Stimulated activated CD4-positive, alpha-beta T cell treated with anti-CD3 and anti-CD28 coated beads, Interleukin-4, amount 100 ng/mL, for 1 hour (primary cell): ENCODE measurements around the gene MID1IP1.

ENCODE experiments used
- DNase-seq: peaks from one replicate; pipeline ENCODE4 v3.0.0-alpha.2; 2020

Gene MID1IP1, protein sequence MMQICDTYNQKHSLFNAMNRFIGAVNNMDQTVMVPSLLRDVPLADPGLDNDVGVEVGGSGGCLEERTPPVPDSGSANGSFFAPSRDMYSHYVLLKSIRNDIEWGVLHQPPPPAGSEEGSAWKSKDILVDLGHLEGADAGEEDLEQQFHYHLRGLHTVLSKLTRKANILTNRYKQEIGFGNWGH

DNA sequence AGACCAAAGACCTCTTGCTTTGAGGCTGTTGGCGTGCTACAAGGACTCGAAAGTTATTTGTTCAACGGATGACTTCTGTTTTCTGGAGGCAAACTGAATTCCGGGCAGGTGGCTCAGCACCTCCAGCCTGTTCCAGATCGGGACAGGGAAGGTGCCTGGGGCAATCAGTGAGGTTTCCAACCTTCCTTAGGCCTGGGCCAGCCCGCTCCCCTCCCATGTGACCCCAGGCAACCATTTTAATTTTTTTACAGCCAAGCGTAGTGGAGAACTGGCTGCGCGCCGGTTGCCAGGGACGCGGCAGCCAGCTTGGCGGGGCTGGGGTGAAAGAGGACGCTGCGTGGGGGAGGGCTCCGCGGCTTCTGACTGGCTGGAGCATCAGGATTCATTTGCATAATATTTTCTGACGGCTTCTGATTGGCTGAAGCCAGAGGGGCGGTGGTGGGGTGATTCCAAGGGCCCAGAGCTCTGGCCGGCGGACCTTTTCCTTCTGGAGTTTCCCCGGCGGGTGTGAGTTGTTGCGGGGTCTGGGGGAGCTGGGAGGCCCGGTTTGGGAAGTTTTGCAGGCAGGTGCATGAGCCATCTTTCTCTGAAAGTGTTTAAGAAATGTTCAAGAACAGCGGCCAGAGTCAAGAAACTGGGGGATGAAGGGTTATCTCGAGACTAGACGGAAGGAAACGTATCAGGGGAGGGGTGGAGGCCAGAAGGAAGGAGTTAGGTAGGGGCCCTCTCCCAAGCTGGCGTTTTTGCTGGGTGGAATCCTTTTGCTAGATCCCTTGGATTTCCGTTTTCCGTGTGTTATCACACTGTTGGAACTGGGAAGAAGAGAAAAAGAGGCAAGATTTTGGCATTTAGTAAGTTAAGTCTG is at the start of gene MID1IP1:
Gene MID1IP1 (plus strand): TSS at position 479 of the 865 bp plus-strand sequence. CDS start 3,488 bp downstream, outside the sequence.
- peak; percentile 71 for DNase-seq

DNA sequence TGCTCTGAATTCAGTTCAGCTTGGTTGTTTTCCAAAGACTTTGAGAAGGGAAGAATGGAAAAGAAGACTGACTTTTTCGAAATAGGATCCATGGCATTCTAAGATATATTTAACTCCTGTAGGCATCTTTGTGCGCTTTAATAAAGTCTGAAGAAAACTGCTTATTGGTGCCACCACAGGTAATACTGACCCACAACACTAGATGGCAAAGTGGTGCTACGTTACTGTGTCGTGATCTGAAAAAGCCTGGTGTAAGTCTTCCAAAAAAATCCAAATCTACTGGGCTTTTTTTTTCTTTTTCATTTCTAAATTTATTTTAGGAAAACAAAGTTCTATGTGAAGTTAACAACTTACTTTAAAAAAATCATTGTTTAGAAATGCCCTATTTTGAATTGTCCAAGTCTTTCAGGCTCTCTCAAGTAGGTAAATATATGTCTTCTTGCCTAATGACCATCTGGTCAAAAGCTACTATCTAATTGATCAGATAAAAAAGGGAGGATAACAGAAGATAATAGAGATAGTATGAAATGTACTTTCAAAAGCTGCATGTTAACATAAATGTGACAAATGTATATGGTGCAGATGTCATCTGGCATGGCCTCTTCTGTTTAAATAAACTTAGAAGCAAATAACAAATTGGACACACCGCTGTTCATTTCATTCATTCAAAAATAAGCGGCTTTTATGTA is 47.0 kb upstream of the MID1IP1 start:
- DNase-seq = peak; percentile 2

DNA sequence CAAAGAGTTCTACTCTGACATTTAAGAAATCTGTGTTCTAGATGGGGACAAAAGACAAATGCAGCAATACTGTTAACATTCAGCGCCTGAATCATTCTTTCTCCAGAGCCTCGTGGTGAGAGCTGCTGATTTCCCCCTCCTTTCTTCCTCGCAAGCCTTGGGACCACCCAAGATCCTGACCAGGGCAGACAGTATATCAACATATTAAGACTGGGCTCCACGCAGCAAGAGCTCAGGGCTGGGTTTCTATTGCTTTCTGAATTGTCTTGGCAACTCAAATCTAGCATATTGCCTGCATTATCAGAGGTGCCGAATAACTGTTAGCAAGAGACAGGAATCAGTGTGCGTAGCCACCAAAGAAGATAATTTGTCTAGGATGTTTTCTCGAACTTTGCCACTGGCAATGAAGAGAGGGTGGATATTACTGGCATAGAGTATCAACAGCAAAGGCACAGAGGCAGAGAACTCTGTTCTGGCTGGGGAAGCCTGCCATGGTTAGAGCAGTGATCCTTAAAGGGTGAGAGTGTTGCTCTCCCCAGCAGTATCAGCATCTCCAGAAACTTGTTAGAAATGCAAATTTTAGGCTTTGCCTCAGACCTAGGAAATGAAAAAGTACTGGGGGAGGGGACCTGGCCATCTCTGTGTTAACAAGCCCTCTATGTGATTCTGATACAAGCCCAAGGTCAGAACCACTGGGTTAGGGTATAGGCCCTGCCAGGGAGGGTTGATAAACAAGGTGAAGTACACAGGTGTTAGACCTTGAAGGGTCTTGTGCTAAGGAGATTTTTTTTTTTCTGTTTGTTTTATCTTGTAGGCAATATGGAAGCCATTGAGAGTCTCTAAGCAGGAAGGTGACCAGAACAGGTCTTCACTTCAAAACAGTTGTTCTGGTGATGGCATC is 46.2 kb upstream of the MID1IP1 start:
- no peak for DNase-seq

DNA sequence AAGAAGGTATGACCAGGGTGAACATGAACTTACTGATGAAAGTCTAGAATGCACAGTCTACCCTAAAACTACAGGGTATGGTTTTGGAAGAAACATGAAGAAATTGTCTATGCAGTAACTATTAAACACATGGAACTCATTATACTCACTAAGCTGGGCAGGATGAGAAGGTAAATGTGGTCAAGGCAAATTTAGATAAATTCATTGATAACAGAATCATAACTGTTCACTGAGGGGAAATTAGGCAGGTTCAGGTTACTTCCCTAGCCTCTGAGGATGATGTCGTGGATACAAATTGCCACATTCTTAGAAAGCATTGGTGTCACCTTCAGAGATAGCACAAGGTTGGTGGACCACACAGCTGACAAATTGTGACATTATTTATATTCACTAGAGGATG is 40.4 kb upstream of the MID1IP1 start:
- DNase-seq = no peak

DNA sequence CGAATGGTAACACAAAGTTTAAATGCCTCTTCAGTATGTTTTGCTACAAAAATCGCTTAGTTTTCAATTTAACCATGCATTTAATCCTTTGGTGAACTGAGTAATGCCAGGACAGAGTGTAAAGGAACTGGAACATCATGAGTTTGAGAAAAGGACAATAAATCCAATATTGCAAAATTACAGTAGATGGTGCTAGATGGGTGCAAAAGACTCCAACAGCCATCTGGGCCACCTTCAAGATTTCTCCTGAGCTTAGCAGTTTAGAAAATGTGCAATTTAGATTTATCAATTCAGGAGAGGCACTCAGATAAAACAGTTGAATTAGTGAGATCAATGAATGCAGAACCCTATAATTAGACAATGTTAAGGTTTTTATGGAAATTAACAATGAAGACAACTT is 33.2 kb upstream of the MID1IP1 start:
- no peak for DNase-seq

DNA sequence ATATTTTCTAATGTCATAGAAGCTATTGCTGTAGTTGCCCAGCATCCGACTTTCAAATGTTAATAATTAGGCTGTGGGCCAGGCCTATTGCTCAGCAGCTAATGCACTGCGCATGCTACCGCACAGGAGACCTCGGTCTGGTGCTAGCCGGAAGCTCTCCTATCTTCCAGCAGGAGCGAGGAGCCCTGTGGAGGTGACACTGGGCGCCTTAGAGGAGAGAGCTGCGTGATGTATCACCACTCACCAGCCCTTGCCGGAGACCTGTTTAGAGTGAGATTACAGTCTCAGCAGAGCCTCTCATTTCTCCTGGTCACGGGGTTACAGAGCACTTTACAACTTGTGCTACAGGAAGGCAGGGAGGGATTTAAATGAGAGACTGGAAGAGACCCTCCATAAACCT is 31.1 kb upstream of the MID1IP1 start:
- no peak for DNase-seq

DNA sequence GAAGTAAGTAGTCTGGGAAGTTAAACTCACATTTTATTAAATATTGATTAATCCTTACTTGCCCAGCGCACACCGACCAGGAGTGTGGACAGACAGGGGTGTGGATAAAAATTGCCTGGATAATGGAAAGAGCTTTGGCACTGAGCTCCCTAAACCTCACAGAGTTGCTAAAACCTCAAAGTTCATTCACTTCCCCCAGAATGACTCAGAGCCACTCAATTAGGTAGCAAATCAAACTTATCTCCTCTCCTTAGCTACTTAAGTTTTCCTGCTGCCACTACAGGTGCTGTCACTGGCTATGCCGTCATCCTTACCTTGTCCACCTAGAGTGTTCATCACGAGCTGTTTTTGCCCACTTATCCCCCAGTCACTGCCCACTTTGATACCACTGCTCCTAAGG is 27.0 kb upstream of the MID1IP1 start:
- DNase-seq = no peak

DNA sequence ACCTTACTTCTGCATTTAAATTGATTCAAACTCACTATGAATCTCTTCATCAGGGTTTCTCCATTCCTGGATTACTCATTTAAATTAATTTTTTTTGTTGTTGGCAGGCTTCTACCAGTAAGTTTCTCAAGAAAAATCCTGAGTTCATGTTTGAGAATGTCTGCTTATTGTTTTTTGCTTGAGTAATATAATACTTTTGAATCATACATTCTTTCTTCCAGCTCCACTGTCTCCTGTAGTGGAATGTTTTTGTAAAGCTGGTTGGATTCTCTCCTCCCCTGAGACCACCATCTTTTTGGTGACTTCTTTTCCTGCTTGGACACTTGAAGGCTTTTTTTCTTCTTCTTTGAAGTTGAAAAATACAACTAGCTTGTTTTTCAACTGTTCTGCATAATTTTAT is 4.3 kb upstream of the MID1IP1 start:
- DNase-seq = no peak

DNA sequence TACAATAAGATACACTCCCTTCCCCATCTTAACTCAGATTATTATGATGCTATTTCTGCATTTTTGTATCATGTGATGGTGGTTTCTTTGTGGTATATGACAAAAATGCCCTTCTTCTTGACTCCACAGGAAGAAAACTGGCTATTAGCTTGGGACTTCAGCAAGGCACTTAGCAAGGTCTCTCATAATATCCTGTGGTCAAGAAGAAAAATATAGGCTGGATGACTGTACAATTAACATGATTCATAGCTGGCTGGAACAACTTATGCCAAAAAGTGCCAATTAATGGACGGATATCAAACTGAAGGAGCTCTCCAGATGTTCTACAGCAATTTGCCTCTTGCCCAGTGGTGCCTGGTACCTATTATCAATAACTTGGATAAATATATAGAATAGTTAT is 2.3 kb upstream of the MID1IP1 start:
- no peak for DNase-seq

DNA sequence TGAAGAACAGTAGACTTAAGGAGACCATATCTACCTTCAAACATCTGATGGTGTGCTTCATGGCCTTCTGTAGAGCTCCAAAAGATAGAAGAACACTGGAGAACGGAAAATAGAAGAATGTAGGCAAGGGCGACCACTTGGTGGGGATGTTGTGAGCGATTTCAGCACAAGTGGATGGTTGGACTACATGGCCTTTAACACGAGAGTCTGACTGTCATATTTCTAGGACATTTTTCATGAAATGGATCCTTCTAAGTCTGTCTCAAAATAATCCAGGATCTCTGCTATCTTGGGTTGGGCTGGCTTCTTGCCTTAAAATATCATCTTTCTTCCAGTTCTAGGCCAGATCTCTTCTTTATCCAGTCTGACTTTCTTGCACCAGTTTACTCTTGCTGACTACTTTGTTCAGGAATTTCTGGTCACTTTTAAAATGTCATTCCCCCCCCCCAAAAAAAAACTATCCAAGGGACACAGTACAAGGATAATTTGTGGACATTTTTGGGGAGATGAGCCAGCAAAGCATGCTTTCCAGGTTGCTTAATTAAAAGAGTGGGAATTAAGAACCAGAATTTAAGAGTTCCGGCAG is 1.2 kb upstream of the MID1IP1 start:
- DNase-seq = no peak

DNA sequence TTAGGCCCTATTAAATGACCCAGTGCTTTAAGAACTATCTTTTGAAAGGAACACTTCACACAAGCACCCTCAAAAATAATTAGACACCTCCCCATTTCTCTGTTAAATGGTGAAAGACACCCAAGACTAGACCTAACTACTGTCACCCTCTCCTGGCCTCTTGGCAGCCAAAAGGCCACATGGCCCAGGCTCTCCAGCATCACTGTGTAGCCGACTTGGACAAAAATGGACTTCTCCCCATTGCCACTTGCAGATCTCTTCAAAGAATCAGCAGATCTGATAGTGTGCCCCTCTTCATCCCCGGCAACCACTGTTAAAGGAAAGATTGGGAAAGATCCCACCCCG is 2.0 kb downstream of the MID1IP1 start:
- DNase-seq = no peak

DNA sequence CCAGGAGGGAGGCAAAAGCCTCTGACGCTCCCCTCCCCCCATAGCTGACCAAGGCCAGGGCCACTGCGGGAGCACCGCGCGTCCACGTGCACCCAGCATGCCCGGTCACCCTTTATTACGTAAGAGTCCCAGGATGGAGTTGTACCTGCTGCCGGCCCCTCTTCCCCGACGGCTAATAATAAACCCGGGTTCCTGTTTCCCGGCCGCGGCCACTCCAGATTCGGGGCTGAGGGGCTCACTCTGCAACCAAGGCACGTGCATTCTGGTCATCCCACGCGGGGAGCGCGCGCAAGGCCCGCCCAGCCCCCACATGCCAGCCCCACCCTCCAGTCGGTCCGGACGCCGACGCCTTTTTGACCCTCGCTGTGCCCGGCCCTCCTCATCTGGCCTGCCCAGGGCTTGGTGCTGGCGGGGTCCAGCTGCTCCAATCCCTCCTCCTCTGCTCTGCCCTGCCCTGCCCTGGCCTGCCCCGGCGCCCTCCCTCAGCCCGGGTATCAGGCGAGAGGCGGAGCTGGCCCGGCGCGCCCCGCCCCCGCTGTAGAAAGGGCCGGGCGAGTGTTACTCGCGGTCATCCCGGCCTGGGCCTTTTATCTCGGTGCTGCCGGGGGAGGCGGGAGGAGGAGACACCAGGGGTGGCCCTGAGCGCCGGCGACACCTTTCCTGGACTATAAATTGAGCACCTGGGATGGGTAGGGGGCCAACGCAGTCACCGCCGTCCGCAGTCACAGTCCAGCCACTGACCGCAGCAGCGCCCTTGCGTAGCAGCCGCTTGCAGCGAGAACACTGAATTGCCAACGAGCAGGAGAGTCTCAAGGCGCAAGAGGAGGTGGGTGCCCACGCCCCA is 2.6 kb downstream of the MID1IP1 start:
- DNase-seq = peak; percentile 65

DNA sequence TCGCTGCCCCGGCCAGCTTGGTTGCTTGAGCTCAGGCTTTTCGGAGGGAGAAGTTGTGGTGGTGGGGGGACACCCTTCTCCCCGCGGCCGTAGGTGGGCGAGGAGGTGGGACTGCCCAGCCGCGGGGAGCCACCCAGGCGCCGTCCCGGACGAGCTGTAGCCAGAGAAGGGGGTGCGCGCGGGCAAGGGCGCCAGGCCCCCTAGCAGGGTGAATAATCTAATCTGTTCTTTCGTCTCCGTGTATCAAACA is 3.1 kb downstream of the MID1IP1 start:
- DNase-seq = peak; percentile 27

DNA sequence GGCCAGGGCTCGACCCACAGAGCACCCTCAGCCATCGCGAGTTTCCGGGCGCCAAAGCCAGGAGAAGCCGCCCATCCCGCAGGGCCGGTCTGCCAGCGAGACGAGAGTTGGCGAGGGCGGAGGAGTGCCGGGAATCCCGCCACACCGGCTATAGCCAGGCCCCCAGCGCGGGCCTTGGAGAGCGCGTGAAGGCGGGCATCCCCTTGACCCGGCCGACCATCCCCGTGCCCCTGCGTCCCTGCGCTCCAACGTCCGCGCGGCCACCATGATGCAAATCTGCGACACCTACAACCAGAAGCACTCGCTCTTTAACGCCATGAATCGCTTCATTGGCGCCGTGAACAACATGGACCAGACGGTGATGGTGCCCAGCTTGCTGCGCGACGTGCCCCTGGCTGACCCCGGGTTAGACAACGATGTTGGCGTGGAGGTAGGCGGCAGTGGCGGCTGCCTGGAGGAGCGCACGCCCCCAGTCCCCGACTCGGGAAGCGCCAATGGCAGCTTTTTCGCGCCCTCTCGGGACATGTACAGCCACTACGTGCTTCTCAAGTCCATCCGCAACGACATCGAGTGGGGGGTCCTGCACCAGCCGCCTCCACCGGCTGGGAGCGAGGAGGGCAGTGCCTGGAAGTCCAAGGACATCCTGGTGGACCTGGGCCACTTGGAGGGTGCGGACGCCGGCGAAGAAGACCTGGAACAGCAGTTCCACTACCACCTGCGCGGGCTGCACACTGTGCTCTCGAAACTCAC is 3.6 kb downstream of the MID1IP1 start:
- peak; percentile 29 for DNase-seq

DNA sequence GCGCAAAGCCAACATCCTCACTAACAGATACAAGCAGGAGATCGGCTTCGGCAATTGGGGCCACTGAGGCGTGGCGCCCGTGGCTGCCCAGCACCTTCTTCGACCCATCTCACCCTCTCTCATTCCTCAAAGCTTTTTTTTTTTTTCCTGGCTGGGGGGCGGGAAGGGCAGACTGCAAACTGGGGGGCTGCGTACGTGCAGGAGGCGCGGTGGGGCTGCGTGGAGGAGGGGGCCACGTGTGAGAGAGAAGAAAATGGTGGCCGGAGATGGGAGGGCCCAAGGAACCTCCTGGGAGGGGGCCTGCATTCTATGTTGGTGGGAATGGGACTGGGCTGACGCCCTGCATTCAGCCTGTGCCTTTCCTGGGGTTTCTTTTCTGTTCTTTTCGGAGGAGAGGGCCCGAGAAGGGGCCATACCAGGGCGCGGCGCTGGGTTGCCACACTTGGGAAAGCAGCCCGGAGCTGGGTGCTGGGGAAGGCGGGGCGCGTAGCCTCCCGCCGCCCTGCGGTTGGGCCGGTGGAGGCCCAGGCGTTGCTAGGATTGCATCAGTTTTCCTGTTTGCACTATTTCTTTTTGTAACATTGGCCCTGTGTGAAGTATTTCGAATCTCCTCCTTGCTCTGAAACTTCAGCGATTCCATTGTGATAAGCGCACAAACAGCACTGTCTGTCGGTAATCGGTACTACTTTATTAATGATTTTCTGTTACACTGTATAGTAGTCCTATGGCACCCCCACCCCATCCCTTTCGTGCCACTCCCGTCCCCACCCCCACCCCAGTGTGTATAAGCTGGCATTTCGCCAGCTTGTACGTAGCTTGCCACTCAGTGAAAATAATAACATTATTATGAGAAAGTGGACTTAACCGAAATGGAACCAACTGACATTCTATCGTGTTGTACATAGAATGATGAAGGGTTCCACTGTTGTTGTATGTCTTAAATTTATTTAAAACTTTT is 4.5 kb downstream of the MID1IP1 start:
- peak; percentile 63 for DNase-seq

DNA sequence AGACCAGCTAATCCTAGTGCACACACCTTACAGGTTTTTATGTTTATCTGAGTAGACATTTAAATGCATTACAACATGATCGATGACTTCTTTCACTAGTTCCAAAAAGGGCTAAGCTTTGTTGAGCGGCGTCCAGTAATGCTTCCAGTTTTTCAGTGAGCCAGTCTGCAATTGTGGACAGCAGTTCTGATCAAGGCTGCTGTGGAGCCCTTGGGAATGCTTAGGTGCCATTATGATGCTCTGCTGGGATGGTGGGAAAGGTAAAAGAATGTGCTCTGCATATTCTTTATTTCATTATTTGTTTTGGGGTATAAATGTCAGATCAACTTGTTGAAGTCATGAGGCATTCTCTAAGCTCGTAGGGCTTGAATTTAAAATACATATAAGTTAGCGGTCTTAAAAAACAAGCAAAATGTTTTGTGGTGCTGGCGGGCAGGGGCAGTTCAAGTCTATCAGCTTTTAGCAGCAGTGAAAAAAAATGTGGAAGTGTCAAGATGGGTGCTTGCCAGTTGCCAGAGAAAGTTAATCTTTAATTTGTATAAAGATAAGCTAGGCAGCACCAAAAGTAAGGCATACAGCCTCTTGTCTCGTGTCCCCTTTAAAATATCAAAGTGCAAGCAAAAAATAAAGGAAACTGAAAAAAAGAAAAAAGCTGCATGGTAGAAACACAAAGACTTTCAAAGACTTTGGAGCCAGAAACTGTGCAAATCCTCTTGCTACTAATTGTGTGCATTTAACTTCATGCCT is 5.8 kb downstream of the MID1IP1 start:
- DNase-seq = no peak

DNA sequence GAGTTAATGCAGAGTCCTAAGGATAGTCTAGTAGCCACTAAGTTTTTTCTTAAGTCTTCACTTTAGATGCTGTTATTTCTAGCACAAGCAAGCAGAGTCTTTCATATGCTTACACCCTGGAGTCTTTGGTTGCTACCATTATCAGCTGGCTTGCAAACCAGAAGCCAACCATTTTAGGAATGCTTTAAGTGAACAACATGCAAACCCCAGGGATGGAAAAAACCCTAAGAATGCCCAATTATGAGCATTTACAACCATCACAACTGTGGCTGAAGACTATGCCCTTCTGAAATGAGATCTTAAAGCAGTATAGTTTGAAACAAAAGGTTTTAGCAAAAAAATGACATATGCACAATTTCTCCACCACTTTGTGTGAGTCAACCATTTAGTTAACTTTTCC is 6.6 kb downstream of the MID1IP1 start:
- DNase-seq = no peak

DNA sequence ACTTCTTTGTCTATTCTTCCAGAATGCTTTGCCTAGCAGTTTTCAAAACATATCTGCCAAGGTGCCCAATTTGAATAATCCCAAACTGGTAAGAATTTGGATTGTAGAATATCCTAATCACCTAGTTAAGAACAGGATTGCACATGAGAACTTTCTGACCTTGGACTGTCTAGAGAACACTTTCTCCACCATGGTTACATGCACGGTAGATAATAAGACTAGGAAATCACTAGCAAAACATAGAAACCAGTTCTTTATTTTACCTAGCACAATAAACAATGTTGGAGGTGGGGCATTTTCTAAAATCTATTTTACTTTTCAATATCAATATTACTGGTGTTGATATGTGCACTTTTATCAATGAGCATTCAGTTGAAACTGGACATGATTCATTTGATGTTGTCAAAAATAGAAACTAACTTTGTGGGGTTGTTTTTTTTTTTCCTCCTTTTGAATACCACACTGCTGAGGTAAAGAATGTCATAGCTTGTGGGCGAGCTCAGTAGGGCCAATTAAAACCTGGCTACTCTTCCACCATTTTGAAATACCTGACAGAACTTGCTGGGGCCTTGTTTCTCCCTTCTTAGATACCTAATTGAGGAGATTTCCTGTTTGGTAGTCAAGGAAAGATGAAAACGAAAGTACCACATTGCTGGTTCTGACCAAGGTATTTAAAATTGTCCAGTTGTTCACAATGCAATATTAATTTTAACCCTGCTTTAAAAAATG is 10.4 kb downstream of the MID1IP1 start:
- no peak for DNase-seq

DNA sequence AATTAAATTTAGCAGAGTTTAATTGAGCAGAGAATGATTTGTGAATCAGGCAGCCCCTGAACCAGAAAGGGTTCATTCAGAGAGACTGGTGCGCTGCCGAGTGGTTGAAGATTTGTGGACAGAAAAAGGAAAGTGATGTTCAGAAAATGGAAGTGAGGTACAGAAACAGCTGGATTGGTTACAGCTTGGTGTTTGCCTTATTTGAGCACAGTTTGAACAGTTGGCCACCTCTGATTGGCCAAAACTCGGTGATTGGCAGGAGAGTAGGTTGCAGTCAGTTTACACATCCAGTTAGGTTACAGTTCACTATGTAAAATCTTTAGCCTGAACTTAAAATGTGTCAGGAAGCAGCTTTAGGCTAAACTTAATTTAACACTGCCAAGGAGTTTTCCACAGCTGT is 14.9 kb downstream of the MID1IP1 start:
- no peak for DNase-seq
